Esophagus muscularis mucosa (tissue), 3 donors: ENCODE results near the gene ECI2.

Experiments used
- POLR2A ChIP-seq: fragments of 450-650 bp; IDR thresholded peaks from one replicate; pipeline ENCODE4 v1.6.1; 2017; ENCODE audit warnings: antibody characterized with exemption, moderate library complexity, mild to moderate bottlenecking, low read depth
- POLR2AphosphoS5 ChIP-seq, 2 donors: sonication (generic); formaldehyde crosslinking; IDR thresholded peaks; one replicate each; pipeline ENCODE4 v1.6.1; 2017; ENCODE audit warnings: antibody characterized with exemption in 2 of 2
- TF ChIP-seq, protein P1 (sequence below), 3 experiments: fragments of 200-600 bp in 2 of 3; fragments of 450-650 bp in 1 of 3; sonication (generic) in 2 of 3; IDR thresholded peaks; one replicate each; pipeline ENCODE4 v1.5.1; 2017 to 2019; ENCODE audit warnings: antibody characterized with exemption in 3 of 3, mild to moderate bottlenecking in 2 of 3, moderate library complexity in 1 of 3

DNA sequence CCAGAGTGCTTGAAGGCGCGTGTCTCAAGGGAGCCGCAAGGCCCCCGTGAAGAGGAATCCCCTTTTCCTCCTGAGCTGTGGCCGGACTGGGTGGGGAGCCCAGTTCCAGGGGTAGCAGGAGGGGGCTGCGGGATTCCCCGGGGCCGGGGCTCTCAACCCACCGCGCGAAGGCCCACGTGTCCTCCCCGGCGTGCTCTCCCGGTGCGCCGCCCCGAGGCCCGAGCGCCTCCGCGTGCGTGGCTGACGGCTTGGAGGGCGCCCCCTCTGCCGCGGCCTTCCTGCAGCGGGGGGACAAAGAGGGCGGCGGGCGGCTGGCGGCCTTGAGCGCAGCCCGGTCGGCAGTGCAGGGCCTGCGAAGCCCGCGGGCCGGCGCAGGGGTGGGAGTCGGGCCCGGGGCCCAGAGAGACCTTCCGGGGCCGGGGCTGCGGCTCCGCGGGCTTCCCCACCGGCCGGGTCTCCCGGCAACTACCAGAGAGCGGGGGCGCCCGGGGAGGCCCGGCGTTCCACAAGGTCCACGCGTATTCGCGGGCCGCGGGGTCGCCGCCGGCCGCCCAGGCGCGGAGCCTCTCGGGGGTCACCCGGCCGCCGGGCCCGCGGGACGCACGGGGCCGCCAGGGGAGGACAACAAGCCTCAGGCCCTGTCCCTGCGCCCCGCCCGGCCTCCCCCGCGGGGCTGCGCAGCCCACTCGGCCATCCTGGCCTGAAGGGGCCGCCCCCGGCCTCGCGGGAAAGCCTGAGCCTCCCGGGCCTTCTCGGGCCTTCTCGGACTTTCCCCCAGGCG is 56.5 kb downstream of the ECI2 start, which contains the start of gene FAM217A:
- TF ChIP-seq, protein P1, sequence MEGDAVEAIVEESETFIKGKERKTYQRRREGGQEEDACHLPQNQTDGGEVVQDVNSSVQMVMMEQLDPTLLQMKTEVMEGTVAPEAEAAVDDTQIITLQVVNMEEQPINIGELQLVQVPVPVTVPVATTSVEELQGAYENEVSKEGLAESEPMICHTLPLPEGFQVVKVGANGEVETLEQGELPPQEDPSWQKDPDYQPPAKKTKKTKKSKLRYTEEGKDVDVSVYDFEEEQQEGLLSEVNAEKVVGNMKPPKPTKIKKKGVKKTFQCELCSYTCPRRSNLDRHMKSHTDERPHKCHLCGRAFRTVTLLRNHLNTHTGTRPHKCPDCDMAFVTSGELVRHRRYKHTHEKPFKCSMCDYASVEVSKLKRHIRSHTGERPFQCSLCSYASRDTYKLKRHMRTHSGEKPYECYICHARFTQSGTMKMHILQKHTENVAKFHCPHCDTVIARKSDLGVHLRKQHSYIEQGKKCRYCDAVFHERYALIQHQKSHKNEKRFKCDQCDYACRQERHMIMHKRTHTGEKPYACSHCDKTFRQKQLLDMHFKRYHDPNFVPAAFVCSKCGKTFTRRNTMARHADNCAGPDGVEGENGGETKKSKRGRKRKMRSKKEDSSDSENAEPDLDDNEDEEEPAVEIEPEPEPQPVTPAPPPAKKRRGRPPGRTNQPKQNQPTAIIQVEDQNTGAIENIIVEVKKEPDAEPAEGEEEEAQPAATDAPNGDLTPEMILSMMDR (IDR thresholded peaks at IDR 0.05), result no peak
- TF ChIP-seq POLR2A (no peak), POLR2AphosphoS5 (IDR thresholded peaks at IDR 0.05) (no peak)
